NCI-H446 treated with DMSO at 0.1 percent for 48 hours (cell line): Measurements from ENCODE around the gene GALNTL6.

ENCODE experiments used
- DNase-seq: peaks from one replicate; lab custom pipeline; 2025; lab: John Stamatoyannopoulos, UW

GALNTL6 gene

DNA sequence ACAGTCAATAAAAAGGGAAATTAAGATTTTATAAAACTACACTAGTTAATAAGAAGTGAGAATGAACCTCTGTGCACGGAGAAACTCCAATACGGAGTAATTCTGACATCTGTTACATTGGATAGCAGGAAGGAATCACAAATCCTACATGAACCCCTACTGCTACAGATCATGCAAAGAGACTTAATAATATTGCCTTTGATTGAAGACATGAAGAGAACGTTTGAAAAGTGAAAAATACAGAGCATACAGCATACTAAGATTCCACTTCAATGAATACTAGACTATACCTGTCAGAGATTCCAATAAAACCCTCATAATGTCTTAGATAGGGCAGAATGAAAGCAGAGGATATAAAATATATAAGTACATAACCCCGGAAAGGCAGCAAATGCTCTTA is 995.0 kb downstream of the GALNTL6 start:
- DNase-seq: no peak

DNA sequence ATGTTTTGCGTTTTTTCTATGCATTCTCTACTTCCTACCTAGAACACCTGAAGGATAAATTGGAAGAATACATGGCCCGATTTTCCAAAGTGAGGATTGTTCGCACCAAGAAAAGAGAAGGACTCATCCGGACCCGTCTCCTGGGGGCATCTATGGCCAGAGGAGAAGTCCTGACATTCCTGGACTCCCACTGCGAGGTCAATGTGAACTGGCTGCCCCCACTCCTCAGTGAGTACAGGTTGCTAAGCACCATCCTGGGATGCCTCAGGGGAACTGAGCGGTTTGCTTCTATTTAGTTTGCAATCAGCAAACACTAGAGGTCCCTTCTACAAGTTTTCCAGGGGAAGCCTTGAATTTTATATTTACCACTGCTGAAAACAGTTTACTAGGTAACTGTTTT is 996.1 kb downstream of the GALNTL6 start:
- no peak for DNase-seq

DNA sequence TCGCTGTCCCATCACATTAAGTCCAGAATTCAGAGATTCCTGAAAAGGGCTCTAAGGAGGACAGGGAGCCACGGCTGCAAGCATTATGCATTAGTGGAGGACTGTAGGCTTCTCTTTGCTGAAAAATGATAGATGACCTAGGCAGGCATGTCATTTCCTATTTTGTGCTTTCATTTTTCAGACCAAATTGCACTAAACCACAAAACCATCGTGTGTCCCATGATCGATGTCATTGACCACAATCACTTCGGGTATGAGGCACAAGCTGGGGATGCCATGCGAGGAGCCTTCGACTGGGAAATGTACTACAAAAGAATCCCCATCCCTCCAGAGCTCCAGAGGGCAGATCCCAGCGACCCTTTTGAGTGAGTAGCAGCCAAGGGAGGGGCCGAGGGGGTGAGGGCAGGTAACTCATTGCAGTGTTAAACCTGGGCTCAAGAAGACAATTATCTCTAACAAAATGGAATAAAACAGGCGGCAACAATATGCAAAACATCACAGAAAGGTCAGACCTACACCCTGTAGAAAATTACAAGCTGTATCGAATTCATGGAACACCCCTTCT is 1000.2 kb downstream of the GALNTL6 start:
- no peak for DNase-seq

DNA sequence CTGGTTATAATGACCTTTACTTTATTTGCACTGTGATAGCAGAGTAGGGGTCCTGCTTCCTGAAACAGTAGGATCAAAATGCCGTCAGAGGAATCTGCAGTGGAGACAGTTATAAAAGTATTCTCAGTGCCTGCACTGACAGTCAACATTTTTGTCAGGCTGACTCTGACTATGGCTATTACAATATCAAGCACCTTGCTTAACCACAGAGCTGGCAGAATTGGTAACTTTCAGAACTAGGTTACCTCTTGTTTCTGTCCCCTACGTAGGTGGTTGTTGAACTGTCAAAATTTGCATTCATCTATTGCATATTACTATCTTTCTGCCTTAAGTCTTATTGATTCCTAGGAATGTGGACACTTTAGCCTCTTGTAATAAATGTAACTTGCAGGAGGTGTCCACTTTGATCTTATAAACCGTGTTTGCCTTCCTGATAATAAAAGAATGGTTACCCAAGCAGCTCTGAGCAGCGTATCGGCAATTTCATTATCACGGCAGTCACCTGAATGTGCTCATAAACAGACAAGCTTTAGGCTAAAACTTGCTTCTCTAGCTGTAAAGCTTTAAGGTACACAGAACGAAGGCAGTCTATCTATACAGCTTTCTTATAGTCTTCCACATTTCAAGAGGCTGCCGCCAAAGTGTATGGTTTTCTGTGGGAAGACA is 1002.4 kb downstream of the GALNTL6 start:
- DNase-seq: no peak

DNA sequence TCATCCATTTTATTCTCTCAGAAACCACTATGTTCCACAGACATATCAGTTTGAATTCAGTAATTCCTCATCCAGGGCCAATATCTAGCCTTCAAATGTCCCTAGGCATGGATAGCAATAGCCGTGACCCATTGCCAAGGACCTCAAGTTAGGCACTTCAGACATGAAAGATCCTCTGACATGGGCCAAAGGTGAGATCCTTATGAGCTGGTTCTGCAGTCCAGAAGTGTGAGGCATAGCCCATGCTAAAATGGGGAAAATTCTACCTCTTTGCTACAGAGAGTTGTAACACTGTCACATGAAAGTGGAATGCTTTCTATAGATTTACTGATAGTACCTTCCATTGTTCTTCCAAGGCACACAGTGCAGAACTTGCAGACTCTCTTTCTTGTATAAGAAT is 1005.7 kb downstream of the GALNTL6 start:
- no peak for DNase-seq

DNA sequence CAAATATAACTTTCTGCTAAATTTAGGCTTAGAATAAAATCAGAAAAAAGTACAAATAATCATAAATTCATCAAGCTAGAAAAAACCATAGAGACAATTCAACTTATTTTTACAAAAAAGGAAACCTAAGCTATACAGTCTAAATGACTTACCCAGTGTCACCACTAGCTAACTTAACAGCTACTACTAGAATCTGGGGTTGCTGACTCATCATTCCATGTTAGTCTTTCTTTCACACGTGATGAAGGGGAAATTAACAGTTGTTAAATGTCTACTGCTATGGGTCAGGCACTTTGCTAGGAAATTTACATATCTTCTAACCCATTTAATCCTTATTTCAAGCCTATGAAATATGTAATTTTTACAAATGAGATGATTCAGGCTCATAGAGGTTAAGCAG is 1006.1 kb downstream of the GALNTL6 start:
- no peak for DNase-seq

DNA sequence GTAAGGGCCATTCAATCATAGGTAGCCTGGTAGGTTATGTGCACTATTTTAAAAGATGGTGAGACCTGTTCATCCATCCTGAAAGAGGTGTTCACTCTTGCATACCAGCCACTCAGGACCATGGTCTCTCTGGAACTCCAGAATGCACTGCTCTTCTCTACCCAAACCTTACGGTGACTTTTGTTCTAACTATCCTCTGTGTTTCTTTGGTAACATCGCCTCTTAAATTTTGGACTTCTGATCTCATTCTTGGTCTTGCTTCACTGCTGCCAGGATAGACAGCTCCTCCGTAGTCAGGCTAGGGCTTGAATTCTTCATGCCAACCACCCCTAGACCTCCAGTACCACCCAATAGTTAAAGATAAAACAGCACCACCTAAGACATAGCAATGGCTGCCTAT is 1009.1 kb downstream of the GALNTL6 start:
- no peak for DNase-seq

DNA sequence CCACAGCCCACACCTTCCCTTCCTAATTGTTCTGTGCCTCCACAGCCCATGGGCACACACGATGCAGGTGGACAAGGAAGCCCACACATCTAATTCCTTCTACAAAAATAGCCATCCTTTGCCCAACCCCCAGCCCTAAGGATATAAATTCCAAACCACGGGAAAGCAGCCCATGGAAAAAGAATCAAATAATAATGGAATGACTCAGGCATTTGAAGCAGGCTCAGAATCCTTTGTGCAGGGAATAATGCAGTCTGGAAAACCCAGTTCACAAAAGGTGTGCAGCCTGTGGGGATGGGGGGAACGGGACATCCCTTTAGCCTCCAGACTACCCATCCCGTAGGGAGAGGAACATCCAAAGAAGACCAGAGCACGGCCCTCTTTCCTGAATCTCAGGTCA is 1013.1 kb downstream of the GALNTL6 start:
- DNase-seq: no peak

DNA sequence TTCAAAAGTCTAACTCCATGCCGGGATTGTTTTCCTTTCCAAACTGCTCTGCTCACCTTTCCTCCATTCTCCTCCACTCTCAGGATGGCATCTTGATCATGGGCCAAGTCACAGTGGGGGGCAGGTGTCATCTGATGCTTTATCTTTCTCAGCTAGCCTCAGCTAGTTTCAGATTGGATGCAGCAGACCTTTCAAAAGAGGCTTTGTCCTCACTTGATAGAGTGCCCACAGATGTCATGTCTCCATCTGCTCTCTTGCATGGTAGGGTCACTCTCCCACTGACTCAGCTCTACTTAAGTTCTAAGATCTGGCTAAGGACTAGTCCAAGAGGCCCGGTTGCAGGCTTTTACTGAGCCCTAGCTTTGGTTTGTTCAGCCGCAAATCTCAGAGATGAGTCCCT is 1013.7 kb downstream of the GALNTL6 start:
- DNase-seq: no peak

DNA sequence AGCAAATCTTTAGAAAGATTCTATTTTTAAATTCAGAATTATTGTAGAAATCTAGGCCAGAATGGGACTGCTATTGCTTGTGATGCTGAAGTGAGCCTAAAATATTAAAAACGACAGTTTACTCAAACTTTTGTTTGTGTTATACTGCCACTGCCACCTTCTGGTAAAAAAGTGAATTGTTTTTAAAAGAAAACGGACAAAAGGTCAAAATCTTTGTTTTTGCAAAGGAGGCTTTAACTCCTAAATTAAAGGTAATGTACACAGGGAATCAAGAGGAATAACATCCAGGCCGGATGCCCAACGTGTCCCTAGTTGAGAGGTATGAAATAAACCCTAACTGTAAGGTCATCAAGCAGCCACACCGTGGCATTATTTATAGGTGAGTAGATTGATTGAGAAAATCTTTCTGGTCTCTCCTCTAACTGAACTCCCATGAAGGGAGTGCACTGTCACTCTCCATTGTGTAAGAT is 1017.1 kb downstream of the GALNTL6 start:
- DNase-seq: no peak

DNA sequence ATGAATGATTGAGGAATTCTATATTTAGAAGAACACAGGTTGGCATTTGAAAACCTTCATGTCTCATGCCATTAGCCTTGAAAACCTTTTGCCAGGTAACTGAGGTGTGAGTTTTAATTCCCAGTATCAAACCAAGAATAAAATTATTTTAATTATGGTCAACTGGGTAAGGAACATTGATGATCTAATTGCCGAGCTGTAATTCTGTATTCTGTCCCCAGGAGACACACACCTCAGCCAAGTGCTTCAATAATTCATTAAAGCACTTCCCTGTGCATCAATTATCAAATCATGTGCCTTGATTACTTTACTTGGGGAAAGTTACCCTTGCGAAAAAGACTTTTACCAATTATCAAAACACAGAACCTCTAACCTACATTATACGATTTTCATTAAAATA is 1023.5 kb downstream of the GALNTL6 start:
- DNase-seq: no peak

DNA sequence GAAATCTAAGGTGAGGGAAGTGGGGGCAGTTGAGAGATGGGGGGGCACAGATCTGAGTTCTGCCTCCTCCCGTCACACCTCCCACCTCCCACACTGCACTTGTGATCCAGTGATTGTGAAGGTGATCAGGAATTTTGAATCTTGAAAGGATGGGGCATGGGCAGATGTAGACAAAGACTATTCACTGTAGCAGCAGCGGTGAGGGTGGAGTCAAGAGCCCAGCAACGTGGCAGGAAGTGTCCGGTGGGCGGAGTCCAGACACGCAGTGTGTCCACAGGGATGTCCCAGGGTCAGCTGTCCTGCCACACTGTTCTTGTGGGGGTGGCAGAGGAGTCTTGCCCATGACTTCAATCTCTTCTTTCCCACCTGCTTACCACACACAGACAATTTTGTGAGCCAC is 1024.9 kb downstream of the GALNTL6 start:
- no peak for DNase-seq

DNA sequence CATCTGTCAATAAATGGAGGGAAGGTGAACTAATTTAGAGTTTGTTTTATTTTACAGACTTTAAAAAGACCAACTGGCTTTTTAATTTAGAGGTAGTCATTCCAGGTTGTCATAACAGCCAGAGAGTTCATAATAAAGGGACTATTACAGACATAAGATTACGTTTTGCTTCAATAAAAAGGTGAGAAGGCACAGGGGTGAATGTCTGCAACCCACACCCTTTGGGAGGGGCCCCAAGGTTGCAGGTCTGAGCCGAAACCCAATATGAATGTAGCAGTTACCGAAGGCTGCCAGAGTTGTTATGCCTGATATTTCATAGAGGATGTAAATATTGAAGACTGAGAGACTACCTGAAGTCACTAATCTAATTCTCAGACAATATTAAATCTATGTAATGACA is 1025.7 kb downstream of the GALNTL6 start:
- DNase-seq: no peak

DNA sequence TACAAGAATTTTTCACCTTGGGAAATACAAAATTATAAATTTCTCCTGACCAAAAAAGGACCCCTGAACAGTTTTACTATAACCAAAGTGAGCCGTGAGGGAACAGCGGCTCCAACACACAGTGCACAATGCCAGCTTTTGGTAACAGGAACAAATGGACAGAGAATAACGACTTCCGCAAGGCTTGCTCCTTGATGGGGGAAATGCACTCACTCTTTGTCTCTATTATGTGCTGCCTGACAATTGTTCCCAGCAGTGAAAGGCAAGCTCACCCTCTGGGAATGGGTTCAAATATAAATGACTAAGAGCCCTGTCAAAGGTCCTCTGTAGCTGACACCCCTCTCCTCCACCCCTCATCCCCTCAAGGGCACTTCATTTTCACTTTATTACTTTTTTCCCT is 1029.6 kb downstream of the GALNTL6 start:
- DNase-seq: no peak

DNA sequence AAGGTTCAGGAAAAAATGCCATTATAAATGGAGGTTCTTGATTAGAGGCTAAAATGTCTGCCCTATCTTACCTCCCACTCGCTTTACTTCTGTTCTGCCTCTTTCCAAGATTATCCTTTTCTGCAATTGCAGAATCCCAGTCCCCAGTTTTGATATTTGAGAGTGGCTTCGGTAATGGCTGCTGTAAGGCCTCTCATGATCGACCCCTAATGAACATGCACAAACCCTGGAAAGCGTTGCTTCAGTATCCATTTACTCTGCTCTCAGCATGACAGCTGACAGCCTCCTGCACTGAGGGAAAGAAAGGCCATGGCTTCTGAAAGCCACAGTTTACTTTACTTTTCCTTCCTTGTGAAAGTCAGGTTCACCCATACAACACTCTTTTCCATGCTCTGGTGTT is 1030.0 kb downstream of the GALNTL6 start:
- no peak for DNase-seq

DNA sequence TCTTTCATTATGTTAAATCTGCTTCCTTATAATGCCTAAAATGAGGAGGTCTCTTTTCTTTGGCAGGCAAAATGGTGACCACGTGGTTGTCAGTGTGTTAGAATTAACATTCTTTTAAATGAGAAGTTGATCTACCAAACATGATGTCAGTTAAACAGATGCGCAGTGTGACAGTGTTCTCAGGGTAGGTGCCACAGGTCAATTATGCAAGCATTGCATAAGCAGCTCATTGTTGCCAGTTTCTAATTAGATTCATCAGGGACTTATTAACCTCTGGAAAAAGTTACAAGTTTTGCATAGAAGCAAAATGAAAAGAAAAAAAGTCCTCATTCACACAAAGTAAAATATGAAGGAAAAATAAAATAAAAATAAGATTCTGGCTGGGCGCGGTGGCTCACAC is 1031.4 kb downstream of the GALNTL6 start:
- DNase-seq: no peak

DNA sequence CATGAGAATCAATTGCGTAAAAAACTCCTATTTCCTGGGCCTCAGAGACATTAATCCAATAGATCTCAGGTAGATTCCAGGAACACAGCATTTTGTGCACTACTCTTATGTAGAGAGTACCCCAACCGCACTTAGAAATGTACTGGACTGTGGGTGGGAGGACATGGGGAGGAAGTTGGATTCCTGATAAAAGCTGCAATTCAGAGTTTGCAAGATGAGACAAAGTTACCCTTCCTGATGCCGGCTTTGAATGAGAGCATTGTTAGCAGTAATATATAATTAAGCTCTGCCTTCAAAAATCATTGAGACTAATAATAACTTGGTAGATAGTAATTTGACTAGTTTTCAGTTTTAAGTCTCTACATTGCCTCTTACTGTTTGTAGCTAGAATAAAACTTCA is 1032.1 kb downstream of the GALNTL6 start:
- DNase-seq: no peak

DNA sequence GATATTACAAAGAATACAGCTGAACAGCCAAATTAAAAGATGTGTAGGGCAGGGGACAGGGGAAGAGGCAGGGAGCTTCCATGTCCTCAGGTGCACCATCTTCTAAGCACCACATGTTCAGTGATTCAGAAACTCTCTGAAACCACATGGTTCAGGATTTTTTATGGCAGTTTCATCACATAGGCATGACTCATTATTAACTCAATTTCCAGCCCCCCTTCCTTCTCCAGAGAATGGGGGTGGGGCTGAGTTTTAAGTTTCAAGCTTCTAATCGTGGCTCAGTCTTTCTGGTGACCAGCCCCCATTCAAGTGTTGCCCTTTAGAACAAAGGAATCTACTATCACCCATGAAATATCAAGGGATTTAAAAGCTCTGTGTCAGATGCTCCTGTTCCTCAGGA is 1037.6 kb downstream of the GALNTL6 start:
- no peak for DNase-seq

DNA sequence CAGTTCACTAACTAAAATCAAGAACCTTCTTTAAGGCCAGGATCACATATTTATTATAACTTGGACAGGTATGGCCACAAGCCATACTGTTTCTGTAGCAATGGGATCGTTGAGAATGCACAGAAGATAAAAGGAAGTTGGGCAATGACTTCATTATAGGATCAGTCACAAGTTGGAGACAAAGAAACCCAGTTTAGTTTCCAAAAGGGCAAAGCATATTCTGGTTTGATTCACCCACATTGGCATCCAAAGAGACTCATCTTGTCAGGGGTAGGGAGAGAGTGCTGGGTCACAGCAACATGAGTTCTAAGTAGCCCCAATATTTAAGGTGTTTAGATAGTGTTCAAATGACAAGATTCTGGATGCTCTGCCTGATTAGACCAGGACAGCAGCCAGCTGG is 1038.3 kb downstream of the GALNTL6 start:
- DNase-seq: no peak

DNA sequence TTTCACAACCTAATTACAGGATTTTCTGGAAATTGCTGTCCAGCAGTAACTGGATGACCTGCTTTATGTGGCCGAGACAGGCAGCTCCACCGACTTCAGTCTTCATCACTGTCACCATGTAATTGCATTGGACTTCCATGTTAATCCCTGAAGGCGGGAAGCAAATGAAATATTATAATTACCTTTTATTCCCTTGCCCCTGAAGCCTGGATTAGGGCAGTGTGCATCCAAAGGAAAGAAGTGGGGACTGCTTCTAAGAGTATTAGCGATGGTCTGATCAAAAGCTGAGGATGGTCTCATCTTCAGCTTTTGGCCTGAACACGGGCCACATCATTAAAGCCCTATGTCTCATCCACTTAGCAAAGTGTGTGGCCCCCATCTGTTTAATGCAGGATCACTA is 1043.8 kb downstream of the GALNTL6 start:
- no peak for DNase-seq

DNA sequence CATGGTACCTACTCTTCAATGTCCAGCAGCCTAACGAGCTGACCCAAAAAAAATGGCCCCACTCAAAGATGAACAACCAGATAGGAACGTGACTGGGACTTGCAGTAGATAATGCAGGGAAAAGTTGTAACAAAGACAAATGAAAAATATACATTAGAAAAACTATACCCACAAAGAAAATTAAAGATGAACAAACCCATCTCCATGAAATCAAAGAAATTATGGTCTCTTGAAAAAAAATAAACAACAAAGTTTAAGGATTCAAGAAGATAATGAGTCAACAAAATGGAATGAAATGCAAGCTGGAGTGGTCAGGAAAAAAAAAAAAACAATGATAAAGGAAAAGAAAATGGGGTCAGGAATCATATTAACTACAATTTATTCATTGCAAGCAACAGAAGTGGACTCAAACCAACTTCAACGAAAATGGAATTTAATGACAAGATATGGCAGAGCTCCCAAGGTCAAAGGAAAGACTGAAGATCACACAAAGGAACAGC is 1045.6 kb downstream of the GALNTL6 start:
- DNase-seq: no peak

DNA sequence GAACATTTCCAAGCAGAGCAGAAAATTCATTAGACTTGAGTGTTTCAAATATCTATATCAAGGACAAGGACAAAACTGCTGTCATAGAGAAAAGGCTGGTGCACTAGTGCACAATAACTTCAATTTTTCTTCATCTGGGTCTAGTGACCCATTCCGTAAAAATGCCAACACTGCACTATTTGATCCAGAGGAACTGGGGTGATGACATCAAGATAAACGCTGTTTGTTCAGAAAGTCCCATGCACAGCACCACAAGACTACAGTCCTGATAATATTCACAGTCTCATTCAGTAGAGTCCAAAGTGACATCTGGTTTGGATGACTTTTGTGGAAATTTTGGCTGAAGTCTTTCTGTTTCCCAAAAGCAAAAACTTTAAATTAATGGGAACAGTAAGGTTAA is 1051.9 kb downstream of the GALNTL6 start:
- no peak for DNase-seq

DNA sequence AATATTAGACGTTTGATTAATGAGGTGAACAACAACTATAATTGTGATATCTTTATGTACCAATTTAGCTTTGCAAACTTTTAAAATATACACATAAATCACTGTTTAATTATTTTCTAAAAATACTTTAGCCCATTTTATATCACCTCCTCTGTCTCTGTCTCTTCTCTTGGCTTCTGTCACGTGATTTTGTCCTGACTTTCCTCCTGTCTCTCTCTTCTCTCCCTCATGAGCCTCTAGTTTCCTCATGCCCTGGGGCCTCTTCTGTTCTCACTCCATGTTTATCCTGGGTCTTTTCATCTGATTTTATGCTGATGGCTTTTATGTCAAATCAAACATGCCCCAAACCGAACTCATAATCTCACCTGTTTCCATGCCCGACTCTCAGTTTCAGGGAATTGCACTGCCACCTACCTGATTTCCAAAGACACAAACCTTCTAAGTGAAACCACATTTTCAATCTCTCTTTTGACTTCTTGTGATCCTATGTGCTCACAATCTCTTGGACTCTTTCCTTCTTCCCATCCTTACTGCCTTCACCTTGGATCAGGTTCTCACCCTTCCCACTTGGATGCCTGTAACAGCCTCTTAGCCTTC is 1052.4 kb downstream of the GALNTL6 start:
- no peak for DNase-seq

DNA sequence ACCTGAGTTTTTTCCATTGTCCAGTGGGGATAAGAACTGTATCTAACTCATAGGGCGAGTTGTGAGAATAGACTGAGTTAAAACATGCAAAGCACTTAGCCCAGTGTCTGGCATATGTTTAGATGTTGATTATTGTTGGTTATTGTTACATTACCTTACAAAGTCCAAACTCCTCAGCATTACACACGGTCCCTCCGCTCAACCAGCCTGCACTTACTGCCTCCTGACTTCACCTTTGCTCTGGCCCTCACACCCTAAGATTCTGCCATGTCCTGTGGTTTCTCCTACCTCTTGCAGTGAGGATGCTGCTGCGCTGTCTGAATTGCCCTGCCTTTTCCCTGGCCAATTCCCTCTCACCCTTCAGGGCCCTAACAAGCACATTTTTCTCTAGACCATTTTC is 1053.2 kb downstream of the GALNTL6 start:
- no peak for DNase-seq
